Neutrophil (primary cell): Measurements from ENCODE around the gene PMPCB.

Source experiments
- H3K27ac ChIP-seq: fragments of 200-600 bp; sonication (generic); 2 replicates; pipeline ENCODE4 v1.5.1; 2016; ENCODE audit warnings: mild to moderate bottlenecking, moderate library complexity
- H3K27me3 ChIP-seq: fragments of 200-600 bp; sonication (generic); 2 replicates; pipeline ENCODE4 v1.6.0; 2016; ENCODE audit warnings: mild to moderate bottlenecking
- H3K36me3 ChIP-seq: fragments of 200-600 bp; sonication (generic); 2 replicates; pipeline ENCODE4 v1.5.1; 2017
- H3K4me1 ChIP-seq, 2 experiments: fragments of 200-600 bp in 1 of 2; sonication (generic) in 1 of 2; 1 replicate in 1 of 2; 2 replicates in 1 of 2; pipeline versions ENCODE4 v1.5.1 to v1.6.1; 2013 to 2016; ENCODE audit warnings: low read depth in 1 of 2, low read length in 1 of 2, mild to moderate bottlenecking in 1 of 2, moderate library complexity in 1 of 2; ENCODE audit not compliant: control insufficient read depth in 1 of 2, insufficient read depth in 1 of 2
- H3K4me3 ChIP-seq, 2 experiments: fragments of 200-600 bp in 1 of 2; sonication (generic) in 1 of 2; 1 replicate in 1 of 2; 2 replicates in 1 of 2; pipeline ENCODE4 v1.5.1; 2013 to 2016; ENCODE audit warnings: low read depth in 1 of 2, low read length in 1 of 2, mild to moderate bottlenecking in 1 of 2, moderate library complexity in 1 of 2
- H3K9me3 ChIP-seq: fragments of 200-600 bp; sonication (generic); 2 replicates; pipeline ENCODE4 v1.5.1; 2016
- TF ChIP-seq, protein P1 (sequence below): fragments of 200-600 bp; sonication (generic); IDR thresholded peaks from 2 replicates; pipeline ENCODE4 v1.5.1; 2016; ENCODE audit warnings: antibody characterized with exemption

Gene PMPCB

DNA sequence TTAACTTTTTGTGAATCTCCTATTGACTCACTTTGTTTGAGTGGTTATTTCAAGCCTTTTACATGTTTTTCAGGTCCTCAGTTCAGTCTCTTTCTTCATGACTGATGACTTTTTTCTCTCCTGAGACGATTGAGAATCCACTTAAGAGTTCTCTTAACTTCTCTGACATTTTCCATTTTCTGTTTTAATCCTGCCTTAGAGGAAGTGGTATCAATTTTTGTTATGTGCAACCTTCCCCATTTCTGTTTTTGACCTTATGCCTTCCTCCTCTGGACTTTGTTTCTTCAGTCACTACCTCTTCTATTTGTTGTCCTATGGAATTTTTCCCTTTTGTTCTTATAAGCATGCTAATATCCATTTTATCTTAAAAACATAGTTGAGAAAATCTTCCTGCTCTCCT lies 52.6 kb downstream of the PMPCB start:
- H3K4me1 ChIP-seq, result peaks cover 34 to 36% of the 10 kb centered on the region in 2 experiments
- no peak overlapping the region for H3K4me3 ChIP-seq
- no peaks in the 10 kb centered on the region for H3K27me3 ChIP-seq
- peaks cover 5% of the 10 kb centered on the region for H3K36me3 ChIP-seq
- TF ChIP-seq, protein P1, sequence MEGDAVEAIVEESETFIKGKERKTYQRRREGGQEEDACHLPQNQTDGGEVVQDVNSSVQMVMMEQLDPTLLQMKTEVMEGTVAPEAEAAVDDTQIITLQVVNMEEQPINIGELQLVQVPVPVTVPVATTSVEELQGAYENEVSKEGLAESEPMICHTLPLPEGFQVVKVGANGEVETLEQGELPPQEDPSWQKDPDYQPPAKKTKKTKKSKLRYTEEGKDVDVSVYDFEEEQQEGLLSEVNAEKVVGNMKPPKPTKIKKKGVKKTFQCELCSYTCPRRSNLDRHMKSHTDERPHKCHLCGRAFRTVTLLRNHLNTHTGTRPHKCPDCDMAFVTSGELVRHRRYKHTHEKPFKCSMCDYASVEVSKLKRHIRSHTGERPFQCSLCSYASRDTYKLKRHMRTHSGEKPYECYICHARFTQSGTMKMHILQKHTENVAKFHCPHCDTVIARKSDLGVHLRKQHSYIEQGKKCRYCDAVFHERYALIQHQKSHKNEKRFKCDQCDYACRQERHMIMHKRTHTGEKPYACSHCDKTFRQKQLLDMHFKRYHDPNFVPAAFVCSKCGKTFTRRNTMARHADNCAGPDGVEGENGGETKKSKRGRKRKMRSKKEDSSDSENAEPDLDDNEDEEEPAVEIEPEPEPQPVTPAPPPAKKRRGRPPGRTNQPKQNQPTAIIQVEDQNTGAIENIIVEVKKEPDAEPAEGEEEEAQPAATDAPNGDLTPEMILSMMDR, result no peak
- H3K9me3 ChIP-seq, result no peaks in the 10 kb centered on the region
- peak overlapping the region; percentile 36 for H3K27ac ChIP-seq
